Activated T-helper 17 cell treated with anti-CD3 and anti-CD28 coated beads, Interleukin-2, amount 50 U/mL, for 72 hours (primary cell): ENCODE data around the gene NKX3-2. TPM values are rescaled to one million over a fixed set of nuclear protein-coding genes. Genes with fewer than 3 reads are reported as not detected.
"Not testable (repeated sequence)": the region's sequence is repeated elsewhere in the genome, so short reads cannot be mapped to it uniquely, and the experiment has no call there.

Experiments
- ATAC-seq: fragments of 150-1000 bp; cut with Tn5 transposase; replicated peaks from 2 replicates; pipeline ENCODE4 v1.10.0; 2021; ENCODE audit warnings: mild to moderate bottlenecking, moderate library complexity
- H3K27ac Mint-ChIP-seq: one replicate; pipeline ENCODE4 v1.8.0; 2022; ENCODE audit warnings: mixed read lengths
- H3K27me3 Mint-ChIP-seq: one replicate; pipeline ENCODE4 v1.8.0; 2022; ENCODE audit warnings: mixed read lengths
- H3K36me3 Mint-ChIP-seq: one replicate; pipeline ENCODE4 v1.8.0; 2022; ENCODE audit warnings: low read depth, mild to moderate bottlenecking, mixed read lengths
- H3K4me1 Mint-ChIP-seq: one replicate; pipeline ENCODE4 v1.8.0; 2022; ENCODE audit warnings: mixed read lengths
- H3K4me3 Mint-ChIP-seq: one replicate; pipeline ENCODE4 v1.8.0; 2022; ENCODE audit warnings: mild to moderate bottlenecking, mixed read lengths
- H3K9me3 Mint-ChIP-seq: one replicate; pipeline ENCODE4 v1.8.0; 2022; ENCODE audit warnings: mixed read lengths
- total RNA-seq, 2 donors: library from RNA; stranded (reverse); gene quantifications; one replicate each; pipeline ENCODE4 v1.2.3, GENCODE V29; 2022

NKX3-2 gene
- not detected for total RNA-seq

DNA sequence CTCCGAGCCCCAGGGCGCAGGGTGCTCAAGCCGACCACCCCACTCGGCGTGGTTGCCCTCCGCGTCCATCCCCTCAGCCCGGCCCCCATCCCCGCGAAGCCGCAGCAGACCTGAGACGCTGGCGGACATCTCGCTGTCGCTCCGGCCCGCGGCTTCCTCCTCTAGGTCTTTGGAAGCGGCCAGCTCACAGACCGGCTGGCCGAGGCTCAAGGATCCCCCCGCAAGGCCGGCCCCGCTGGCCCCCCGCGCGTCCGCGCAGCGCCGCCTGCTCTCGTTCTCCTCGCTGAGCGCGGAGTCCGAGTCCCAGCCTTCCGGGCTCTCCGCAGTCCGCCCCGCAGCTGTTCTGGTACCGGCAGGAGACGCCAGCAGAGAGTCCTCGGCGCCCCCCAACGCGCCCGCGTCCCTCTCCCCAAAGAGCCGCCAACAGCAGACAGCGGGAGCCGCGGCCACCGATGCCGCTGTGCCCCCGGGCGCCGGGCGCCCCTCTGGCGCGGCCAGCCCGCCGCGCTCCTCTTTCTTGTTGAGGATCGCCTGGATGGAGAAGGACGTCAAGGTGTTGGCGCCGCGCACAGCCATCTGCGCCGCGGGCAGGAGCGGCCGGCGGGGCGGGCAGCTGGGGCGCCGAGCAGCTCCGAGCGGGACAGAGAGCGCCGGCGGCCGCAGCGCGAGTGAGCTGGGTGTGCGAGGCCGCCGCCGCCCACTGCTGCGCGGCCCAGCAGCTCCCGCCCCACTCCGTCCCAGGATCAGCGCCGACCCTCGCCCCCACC lies at the start of gene NKX3-2:
Gene NKX3-2, minus strand, starts transcription at position 670 of the 767 bp plus-strand sequence. Its CDS starts 94 bp downstream, at position 576.
- H3K4me1 Mint-ChIP-seq = peaks cover 19% of the 10 kb centered on the region
- peak within 1 kb of the TSS; percentile 79 for H3K4me3 Mint-ChIP-seq
- H3K9me3 Mint-ChIP-seq = no peaks in the 10 kb centered on the region
- peaks cover 32% of the 10 kb centered on the region for H3K36me3 Mint-ChIP-seq
- no peak within 1 kb of the TSS for H3K27ac Mint-ChIP-seq
- H3K27me3 Mint-ChIP-seq = peaks cover 53% of the 10 kb centered on the region
- ATAC-seq = no peak

- Mint-ChIP-seq H3K4me1 (no peaks in the 10 kb centered on the region), H3K27me3 (no peaks in the 10 kb centered on the region), H3K27ac (no peak overlapping the region), H3K9me3 (no peaks in the 10 kb centered on the region), H3K36me3 (peaks cover 96% of the 10 kb centered on the region), H3K4me3 (no peak overlapping the region)
- no peak for ATAC-seq
These were observed 47.9 kb upstream of the NKX3-2 start for GRCh38 chr4:13592220-13592619.

DNA sequence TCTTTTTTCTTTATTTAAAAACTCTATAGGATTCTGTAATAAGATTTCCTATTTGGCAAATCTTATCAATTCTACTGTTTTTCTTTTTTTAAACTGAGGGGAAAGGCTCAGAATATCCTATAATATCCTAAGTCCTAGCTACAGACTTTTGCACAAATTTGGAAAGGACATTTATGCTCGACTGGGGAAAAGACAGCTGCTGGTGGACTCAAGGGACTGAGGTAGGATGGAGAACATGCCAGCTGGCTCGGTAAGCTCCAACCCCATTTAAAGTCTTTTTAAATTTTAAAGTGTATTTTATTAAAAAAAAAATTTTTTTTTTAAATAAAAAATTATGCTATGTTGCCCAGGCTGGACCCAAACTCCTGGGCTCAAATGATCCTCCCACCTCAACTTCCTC lies 46.5 kb upstream of the NKX3-2 start:
- peaks cover 96% of the 10 kb centered on the region for H3K36me3 Mint-ChIP-seq
- H3K9me3 Mint-ChIP-seq = no peaks in the 10 kb centered on the region
- H3K27me3 Mint-ChIP-seq = no peaks in the 10 kb centered on the region
- no peak overlapping the region for H3K4me3 Mint-ChIP-seq
- H3K4me1 Mint-ChIP-seq = no peaks in the 10 kb centered on the region
- ATAC-seq = no peak
- H3K27ac Mint-ChIP-seq = no peak overlapping the region

DNA sequence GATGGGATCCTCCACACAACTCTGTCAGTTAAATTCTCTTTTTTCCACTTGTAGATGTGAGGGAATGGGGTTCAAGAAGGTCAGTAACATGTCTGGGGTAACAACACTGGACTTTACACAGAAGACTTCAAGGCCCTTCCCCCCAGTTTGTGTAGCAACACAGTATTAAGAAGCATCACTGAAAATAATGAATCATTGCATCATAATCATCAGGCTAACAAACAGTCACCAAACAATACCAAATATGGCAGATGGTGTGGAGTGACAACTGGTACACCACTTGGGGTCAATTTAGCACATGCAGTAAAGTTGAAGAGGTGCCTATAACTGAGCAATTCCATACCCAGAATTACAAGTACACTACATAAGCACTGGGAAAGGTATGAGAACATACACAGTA lies 44.6 kb upstream of the NKX3-2 start:
- Mint-ChIP-seq H3K36me3 (peaks cover 97% of the 10 kb centered on the region), H3K4me1 (no peaks in the 10 kb centered on the region), H3K9me3 (no peaks in the 10 kb centered on the region), H3K4me3 (no peak overlapping the region), H3K27ac (no peak overlapping the region), H3K27me3 (no peaks in the 10 kb centered on the region)
- ATAC-seq = no peak

GRCh38 chr4:13584481-13584880 lies 40.2 kb upstream of the NKX3-2 start:
- peaks cover 98% of the 10 kb centered on the region for H3K36me3 Mint-ChIP-seq
- no peak for ATAC-seq
- peak overlapping the region; percentile 3 for H3K27ac Mint-ChIP-seq
- H3K4me1 Mint-ChIP-seq = no peaks in the 10 kb centered on the region
- no peak overlapping the region for H3K4me3 Mint-ChIP-seq
- H3K27me3 Mint-ChIP-seq = no peaks in the 10 kb centered on the region
- H3K9me3 Mint-ChIP-seq = no peaks in the 10 kb centered on the region

GRCh38 chr4:13580036-13580435 lies 35.7 kb upstream of the NKX3-2 start:
- ATAC-seq = no peak
- H3K4me3 Mint-ChIP-seq = no peak overlapping the region
- no peaks in the 10 kb centered on the region for H3K9me3 Mint-ChIP-seq
- H3K27ac Mint-ChIP-seq = no peak overlapping the region
- H3K4me1 Mint-ChIP-seq = no peaks in the 10 kb centered on the region
- peaks cover 99% of the 10 kb centered on the region for H3K36me3 Mint-ChIP-seq
- H3K27me3 Mint-ChIP-seq = no peaks in the 10 kb centered on the region

DNA sequence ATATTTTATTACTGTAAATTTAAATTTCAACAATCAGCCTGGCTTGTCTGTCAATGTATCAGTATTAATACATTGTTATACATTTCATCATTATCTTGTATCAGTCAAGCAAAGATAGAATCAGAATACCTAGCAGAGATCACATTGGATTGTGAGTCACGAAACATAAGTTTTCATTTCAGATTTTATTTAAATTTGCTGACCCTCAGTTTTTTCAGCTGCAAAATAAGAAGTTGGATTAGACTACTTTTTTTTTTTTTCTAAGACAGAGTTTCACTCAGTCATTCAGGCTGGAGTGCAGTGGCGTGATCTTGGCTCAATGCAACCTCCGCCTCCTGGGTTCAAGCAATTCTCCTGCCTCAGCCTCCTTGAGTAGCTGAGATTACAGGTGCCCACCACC lies 33.4 kb upstream of the NKX3-2 start:
- H3K4me3 Mint-ChIP-seq = no peak overlapping the region
- no peak for ATAC-seq
- H3K36me3 Mint-ChIP-seq = peaks cover 100% of the 10 kb centered on the region
- H3K27ac Mint-ChIP-seq = no peak overlapping the region
- no peaks in the 10 kb centered on the region for H3K27me3 Mint-ChIP-seq
- no peaks in the 10 kb centered on the region for H3K9me3 Mint-ChIP-seq
- H3K4me1 Mint-ChIP-seq = no peaks in the 10 kb centered on the region

GRCh38 chr4:13570916-13571315 lies 26.6 kb upstream of the NKX3-2 start:
- Mint-ChIP-seq H3K27ac (no peak overlapping the region), H3K4me1 (no peaks in the 10 kb centered on the region), H3K9me3 (no peaks in the 10 kb centered on the region), H3K36me3 (peaks cover 97% of the 10 kb centered on the region), H3K4me3 (no peak overlapping the region), H3K27me3 (no peaks in the 10 kb centered on the region)
- no peak for ATAC-seq

DNA sequence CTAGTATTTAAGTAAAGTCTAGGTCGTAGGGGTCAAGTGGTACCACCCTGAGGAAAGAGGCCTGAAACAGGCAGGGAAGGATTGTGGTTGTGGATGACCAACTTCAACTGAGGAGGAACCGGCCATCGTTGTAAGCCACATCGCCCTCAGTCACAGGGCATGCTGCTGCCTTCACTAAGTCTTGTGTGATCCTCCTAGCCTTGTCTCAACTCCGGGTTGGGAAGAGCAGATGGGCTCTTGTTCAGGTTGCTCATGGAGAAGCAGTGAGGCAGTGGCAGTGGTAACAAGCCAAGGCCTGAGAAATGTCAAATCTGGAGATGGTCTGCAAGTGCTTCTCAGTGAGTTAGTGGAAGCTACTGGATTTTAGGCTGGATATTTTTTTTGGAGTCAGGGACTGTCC lies 22.8 kb upstream of the NKX3-2 start:
- Mint-ChIP-seq H3K27me3 (no peaks in the 10 kb centered on the region), H3K27ac (no peak overlapping the region), H3K4me1 (no peaks in the 10 kb centered on the region), H3K9me3 (no peaks in the 10 kb centered on the region), H3K4me3 (no peak overlapping the region), H3K36me3 (peaks cover 59% of the 10 kb centered on the region)
- ATAC-seq = no peak

- Mint-ChIP-seq H3K9me3 (no peaks in the 10 kb centered on the region), H3K4me1 (no peaks in the 10 kb centered on the region), H3K27me3 (no peaks in the 10 kb centered on the region), H3K4me3 (no peak overlapping the region), H3K36me3 (peaks cover 19% of the 10 kb centered on the region), H3K27ac (no peak overlapping the region)
- ATAC-seq = no peak
These were observed 18.6 kb upstream of the NKX3-2 start for GRCh38 chr4:13562876-13563275.

GRCh38 chr4:13561673-13562072 lies 17.4 kb upstream of the NKX3-2 start:
- H3K9me3 Mint-ChIP-seq = no peaks in the 10 kb centered on the region
- H3K36me3 Mint-ChIP-seq = peaks cover 7% of the 10 kb centered on the region

DNA sequence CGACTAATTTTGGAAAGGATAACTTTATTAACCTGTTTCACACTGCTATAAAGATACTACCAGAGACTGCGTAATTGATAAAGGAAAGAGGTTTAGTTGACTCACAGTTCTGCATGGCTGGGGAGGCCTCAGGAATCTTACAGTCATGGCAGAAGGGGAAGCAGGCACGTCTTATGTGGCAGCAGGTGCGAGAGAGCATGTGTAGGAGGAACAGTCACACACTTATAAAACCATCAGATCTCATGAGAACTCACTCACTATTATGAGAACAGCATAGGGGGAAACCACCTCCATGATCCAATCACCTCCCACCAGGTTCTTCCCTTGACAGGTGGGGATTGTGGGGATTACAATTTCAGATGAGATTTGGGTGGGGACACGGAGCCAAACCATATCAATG lies 15.8 kb upstream of the NKX3-2 start:
- H3K27me3 Mint-ChIP-seq, H3K4me3 Mint-ChIP-seq, H3K36me3 Mint-ChIP-seq, H3K9me3 Mint-ChIP-seq, H3K27ac Mint-ChIP-seq, H3K4me1 Mint-ChIP-seq: not testable (repeated sequence)
- ATAC-seq = peak; percentile 43

More at GRCh38 chr4:13561673-13562072, 17.4 kb upstream of the NKX3-2 start:
- ATAC-seq = no peak
- Mint-ChIP-seq H3K27ac (no peak overlapping the region), H3K4me3 (no peak overlapping the region), H3K27me3 (peaks cover 6% of the 10 kb centered on the region), H3K4me1 (no peaks in the 10 kb centered on the region)

DNA sequence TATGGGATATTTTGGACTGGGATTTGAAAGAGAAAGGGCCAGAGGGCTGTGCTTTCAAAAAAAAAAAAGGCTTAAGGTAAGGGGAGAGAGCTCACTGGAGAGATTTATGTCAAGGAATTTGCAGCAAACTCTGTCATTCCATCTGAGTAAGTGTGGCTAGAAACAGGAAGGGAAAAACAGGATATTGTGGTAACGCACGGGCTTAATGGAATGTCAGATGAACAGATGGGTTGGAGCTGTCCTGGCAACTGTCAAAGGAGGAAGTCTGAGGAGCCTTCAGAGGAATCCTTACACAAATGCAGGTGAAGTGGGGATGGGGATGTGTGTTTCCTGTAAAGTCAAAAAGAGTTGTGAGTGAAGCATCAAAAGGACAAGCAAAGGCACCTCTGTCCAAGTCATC lies 15.1 kb upstream of the NKX3-2 start:
- Mint-ChIP-seq H3K4me3 (no peak overlapping the region), H3K9me3 (no peaks in the 10 kb centered on the region), H3K27me3 (peaks cover 10% of the 10 kb centered on the region), H3K4me1 (no peaks in the 10 kb centered on the region), H3K36me3 (no peaks in the 10 kb centered on the region), H3K27ac (no peak overlapping the region)
- ATAC-seq = no peak

DNA sequence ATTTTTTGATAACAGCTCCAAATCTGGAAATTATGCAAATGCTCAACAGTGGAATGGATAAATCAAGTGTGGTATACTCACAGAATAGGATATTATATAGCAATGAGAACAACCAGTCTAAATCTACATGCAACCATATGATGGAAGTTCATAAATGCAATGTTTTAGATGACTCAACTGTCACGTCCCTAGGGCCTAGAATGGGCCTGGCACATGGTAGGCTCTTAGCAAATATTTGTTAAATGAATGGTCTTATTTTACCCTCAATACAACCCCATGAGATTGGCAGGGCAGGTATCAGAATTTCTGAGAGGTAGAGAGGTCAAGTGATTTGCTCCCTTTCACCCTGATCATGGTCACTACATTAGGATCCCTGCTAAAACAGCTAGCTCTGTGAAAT lies 14.6 kb upstream of the NKX3-2 start:
- Mint-ChIP-seq H3K4me3 (no peak overlapping the region), H3K9me3 (no peaks in the 10 kb centered on the region), H3K27me3 (peaks cover 13% of the 10 kb centered on the region), H3K36me3 (no peaks in the 10 kb centered on the region), H3K4me1 (no peaks in the 10 kb centered on the region), H3K27ac (no peak overlapping the region)
- ATAC-seq = no peak

DNA sequence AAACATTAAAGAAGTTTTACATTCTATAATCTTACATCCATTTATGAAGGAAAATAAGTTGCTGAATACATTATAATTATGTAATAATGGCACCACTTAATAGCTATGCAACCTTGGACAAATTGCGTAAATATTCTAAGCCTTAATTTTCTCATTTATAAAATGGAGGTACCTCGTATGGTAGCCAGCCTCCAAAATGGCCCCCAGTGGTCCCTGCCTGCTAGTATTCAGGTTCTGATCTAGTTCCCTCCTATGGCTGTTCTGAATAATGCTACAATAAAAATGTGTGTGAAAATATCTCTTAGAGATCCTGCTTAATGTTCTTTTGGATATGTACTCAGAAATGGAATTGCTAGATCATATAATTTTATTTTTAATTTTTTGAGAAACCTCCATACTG lies 11.0 kb upstream of the NKX3-2 start:
- Mint-ChIP-seq H3K27me3 (peaks cover 46% of the 10 kb centered on the region), H3K4me1 (no peaks in the 10 kb centered on the region)
- no peak for ATAC-seq

GRCh38 chr4:13553081-13553480 lies 8.8 kb upstream of the NKX3-2 start:
- peaks cover 55% of the 10 kb centered on the region for H3K27me3 Mint-ChIP-seq

More for the DNA sequence above, 11.0 kb upstream of the NKX3-2 start:
- H3K27ac Mint-ChIP-seq = no peak overlapping the region
- no peak overlapping the region for H3K4me3 Mint-ChIP-seq
- H3K9me3 Mint-ChIP-seq = no peaks in the 10 kb centered on the region
- no peaks in the 10 kb centered on the region for H3K36me3 Mint-ChIP-seq

More at GRCh38 chr4:13553081-13553480, 8.8 kb upstream of the NKX3-2 start:
- H3K27ac Mint-ChIP-seq = no peak overlapping the region
- H3K9me3 Mint-ChIP-seq = no peaks in the 10 kb centered on the region
- ATAC-seq = no peak
- no peaks in the 10 kb centered on the region for H3K36me3 Mint-ChIP-seq
- no peak overlapping the region for H3K4me3 Mint-ChIP-seq
- H3K4me1 Mint-ChIP-seq = peaks cover 8% of the 10 kb centered on the region
